Measurements from ENCODE around the gene NUDT9.

DNA sequence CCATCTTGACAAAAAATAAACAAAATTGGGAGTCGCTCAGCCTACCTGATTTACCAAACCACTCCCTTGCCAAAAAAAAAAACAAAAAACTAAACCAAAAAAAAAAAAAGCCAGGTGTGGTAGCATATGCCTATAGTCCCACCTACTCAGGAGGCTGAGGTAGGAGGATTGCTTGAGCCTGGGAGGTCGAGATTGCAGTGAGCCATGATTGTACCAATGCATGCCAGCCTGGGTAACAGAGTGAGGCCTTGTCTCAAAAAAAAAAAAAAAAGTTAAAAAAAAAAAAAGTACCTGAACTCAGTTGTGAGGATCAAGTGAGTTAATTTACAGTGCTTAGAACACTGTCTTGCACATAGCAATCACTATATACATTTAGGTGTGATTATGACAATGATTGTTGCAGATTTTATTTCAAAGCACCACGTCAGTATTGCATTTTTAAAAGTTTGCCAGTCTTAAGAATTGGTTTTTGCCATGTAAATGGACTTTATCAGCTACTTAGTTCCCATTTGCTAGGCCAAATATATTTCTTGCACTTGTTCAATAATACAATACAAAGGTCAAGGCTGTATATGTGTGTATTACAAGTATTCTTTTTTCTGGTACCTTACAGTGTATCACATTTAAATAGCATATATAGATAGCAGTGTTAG is 4.6 kb downstream of the NUDT9 start:
- no peak for TF ChIP-seq EZH2 (IDR thresholded peaks at IDR 0.05; ENCODE audit: low read length, missing control alignments)
- TF ChIP-seq, protein P1, sequence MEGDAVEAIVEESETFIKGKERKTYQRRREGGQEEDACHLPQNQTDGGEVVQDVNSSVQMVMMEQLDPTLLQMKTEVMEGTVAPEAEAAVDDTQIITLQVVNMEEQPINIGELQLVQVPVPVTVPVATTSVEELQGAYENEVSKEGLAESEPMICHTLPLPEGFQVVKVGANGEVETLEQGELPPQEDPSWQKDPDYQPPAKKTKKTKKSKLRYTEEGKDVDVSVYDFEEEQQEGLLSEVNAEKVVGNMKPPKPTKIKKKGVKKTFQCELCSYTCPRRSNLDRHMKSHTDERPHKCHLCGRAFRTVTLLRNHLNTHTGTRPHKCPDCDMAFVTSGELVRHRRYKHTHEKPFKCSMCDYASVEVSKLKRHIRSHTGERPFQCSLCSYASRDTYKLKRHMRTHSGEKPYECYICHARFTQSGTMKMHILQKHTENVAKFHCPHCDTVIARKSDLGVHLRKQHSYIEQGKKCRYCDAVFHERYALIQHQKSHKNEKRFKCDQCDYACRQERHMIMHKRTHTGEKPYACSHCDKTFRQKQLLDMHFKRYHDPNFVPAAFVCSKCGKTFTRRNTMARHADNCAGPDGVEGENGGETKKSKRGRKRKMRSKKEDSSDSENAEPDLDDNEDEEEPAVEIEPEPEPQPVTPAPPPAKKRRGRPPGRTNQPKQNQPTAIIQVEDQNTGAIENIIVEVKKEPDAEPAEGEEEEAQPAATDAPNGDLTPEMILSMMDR (conservative IDR thresholded peaks at IDR 0.05 in 1 of 2, IDR thresholded peaks at IDR 0.05 in 1 of 2; ENCODE audit: low read depth in 1 of 2, low read length in 2 of 2): no peak

Data from fibroblast of lung (primary cell).